Calu3 (cell line): ENCODE results near the gene TSPAN7. TPM values are rescaled to one million over a fixed set of nuclear protein-coding genes. Genes with fewer than 3 reads are reported as not detected.

Experiments used
- BruUV-seq: library from RNA; stranded (reverse); fragments of 400-500 nt; replicated peaks from 2 replicates; lab custom pipeline; 2021; lab: Mats Ljungman, UMichigan
- CTCF ChIA-PET: fragments of 300-600 bp; sonication (Branson Sonifier 250); formaldehyde crosslinking; loops from one replicate; lab custom pipeline; 2022; ENCODE audit warnings: antibody characterized with exemption; lab: Charles Lee
- DNase-seq: peaks from one replicate; pipeline ENCODE4 v3.0.0; 2022
- H3K27ac Mint-ChIP-seq: one replicate; pipeline ENCODE4 v1.8.0; 2022; ENCODE audit warnings: mixed read lengths; ENCODE audit not compliant: unreplicated experiment
- H3K27me3 Mint-ChIP-seq: one replicate; pipeline ENCODE4 v1.8.0; 2022; ENCODE audit warnings: mixed read lengths; ENCODE audit not compliant: unreplicated experiment
- H3K36me3 Mint-ChIP-seq: one replicate; pipeline ENCODE4 v1.8.0; 2022; ENCODE audit warnings: mild to moderate bottlenecking, moderate library complexity, mixed read lengths; ENCODE audit not compliant: insufficient read depth, unreplicated experiment
- H3K4me1 Mint-ChIP-seq: one replicate; pipeline ENCODE4 v1.8.0; 2022; ENCODE audit warnings: mild to moderate bottlenecking, low read depth, mixed read lengths; ENCODE audit not compliant: unreplicated experiment
- H3K4me3 Mint-ChIP-seq: one replicate; pipeline ENCODE4 v1.8.0; 2022; ENCODE audit warnings: mild to moderate bottlenecking, low read depth, moderate library complexity, mixed read lengths; ENCODE audit not compliant: unreplicated experiment
- H3K9me3 Mint-ChIP-seq: one replicate; pipeline ENCODE4 v1.8.0; 2022; ENCODE audit warnings: low read depth, mixed read lengths; ENCODE audit not compliant: unreplicated experiment
- CTCF ChIP-seq: fragments of 200-600 bp; IDR thresholded peaks from one replicate; pipeline ENCODE4 v1.8.0; 2022; ENCODE audit warnings: antibody characterized with exemption; ENCODE audit not compliant: unreplicated experiment
- intact Hi-C: fragments of 100-400 bp; cut with micrococcal nuclease; formaldehyde crosslinking; loops from one replicate; pipeline ENCODE4 v1.10.0; 2022; ENCODE audit not compliant: unreplicated experiment
- total RNA-seq: library from RNA; stranded (reverse); gene quantifications from 2 replicates; pipeline ENCODE4 v1.2.3, GENCODE V29; 2022

TSPAN7 gene
- total RNA-seq, 1 experiment from 2014 or later, result 0.21 TPM

- no peak for TF ChIP-seq CTCF
- no peaks in the 10 kb centered on the region for H3K4me1 Mint-ChIP-seq
- DNase-seq, result no peak
- peak overlapping the region; percentile 71 for H3K4me3 Mint-ChIP-seq
- CTCF ChIA-PET, result no interaction called here
- H3K9me3 Mint-ChIP-seq, result no peaks in the 10 kb centered on the region
- intact Hi-C loops, result no loop called here
- peaks cover 28% of the 10 kb centered on the region for H3K27me3 Mint-ChIP-seq
- H3K36me3 Mint-ChIP-seq, result peaks cover 6% of the 10 kb centered on the region
- no TSS peak for BruUV-seq
- no peak overlapping the region for H3K27ac Mint-ChIP-seq
Observed at GRCh38 chrX:38561951-38562719, 793 bp downstream of the TSPAN7 start.

- H3K9me3 Mint-ChIP-seq, result no peaks in the 10 kb centered on the region
- TF ChIP-seq CTCF, result no peak
Observed at GRCh38 chrX:38563030-38563429, 1.7 kb downstream of the TSPAN7 start.

GRCh38 chrX:38570396-38570795, 9.1 kb downstream of the TSPAN7 start:
- DNase-seq, result no peak
- CTCF ChIA-PET, result no interaction called here
- TF ChIP-seq CTCF, result no peak
- no peak overlapping the region for H3K4me3 Mint-ChIP-seq
- no TSS peak for BruUV-seq
- H3K4me1 Mint-ChIP-seq, result no peaks in the 10 kb centered on the region
- H3K36me3 Mint-ChIP-seq, result no peaks in the 10 kb centered on the region
- H3K27me3 Mint-ChIP-seq, result no peaks in the 10 kb centered on the region
- H3K27ac Mint-ChIP-seq, result no peak overlapping the region
- H3K9me3 Mint-ChIP-seq, result no peaks in the 10 kb centered on the region
- intact Hi-C loops, result no loop called here

More at GRCh38 chrX:38563030-38563429, 1.7 kb downstream of the TSPAN7 start:
- DNase-seq, result no peak
- H3K36me3 Mint-ChIP-seq, result peaks cover 6% of the 10 kb centered on the region
- intact Hi-C loops, result no loop called here
- peaks cover 28% of the 10 kb centered on the region for H3K27me3 Mint-ChIP-seq
- CTCF ChIA-PET, result no interaction called here
- no peak overlapping the region for H3K27ac Mint-ChIP-seq
- peak overlapping the region; percentile 71 for H3K4me3 Mint-ChIP-seq
- no peaks in the 10 kb centered on the region for H3K4me1 Mint-ChIP-seq
- no TSS peak for BruUV-seq

GRCh38 chrX:38571058-38571457, 9.7 kb downstream of the TSPAN7 start:
- no peak overlapping the region for H3K4me3 Mint-ChIP-seq
- intact Hi-C loops, result no loop called here
- CTCF ChIA-PET, result no interaction called here
- H3K4me1 Mint-ChIP-seq, result no peaks in the 10 kb centered on the region
- BruUV-seq, result no TSS peak
- DNase-seq, result no peak
- no peaks in the 10 kb centered on the region for H3K36me3 Mint-ChIP-seq
- no peak for TF ChIP-seq CTCF
- no peak overlapping the region for H3K27ac Mint-ChIP-seq
- H3K27me3 Mint-ChIP-seq, result no peaks in the 10 kb centered on the region
- no peaks in the 10 kb centered on the region for H3K9me3 Mint-ChIP-seq
